Epidermal melanocyte (primary cell): Measurements from ENCODE around the gene PRM2.

Experiments
- DNase-seq: peaks from one replicate; pipeline ENCODE4 v3.0.0; 2011; ENCODE audit warnings: low spot score; ENCODE audit not compliant: insufficient read length

The PRM2 gene, protein sequence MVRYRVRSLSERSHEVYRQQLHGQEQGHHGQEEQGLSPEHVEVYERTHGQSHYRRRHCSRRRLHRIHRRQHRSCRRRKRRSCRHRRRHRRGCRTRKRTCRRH

DNA sequence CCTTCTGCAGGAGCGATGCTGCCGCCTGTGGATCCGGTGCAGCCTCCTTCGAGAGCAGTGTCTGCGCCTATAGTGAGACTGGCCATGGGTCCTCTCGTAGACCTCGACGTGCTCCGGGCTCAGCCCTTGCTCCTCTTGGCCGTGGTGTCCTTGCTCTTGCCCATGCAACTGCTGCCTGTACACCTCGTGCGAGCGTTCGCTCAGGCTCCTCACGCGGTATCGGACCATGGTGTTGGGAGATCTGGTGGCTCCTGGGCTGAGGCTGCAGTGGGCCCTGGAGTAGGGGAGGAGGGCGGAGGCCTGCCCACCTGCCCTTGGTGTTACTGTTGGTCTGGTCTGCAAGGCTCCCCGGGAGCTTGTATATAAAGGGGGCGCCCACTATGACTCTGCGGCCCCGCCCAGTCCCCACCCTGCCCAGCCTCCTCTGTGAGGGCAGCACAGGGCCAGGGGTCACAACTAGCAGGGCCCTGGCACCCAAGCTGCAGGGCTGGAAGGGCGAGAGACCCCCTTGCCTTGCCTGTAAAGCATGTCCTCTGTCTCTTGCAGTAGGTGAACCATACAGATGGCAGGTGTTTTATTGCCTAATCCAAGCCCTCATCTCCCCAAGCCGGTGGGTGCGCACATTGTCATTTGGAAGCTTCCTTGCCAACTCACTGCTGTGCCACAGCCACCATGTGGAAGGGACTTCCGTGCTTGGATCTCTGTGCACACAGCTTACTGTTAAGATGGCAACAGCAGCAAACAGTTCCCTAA is at the start of gene PRM2:
Gene PRM2, minus strand, starts transcription at position 338 of the 753 bp plus-strand sequence. Its CDS starts 110 bp downstream, at position 228.
- no peak for DNase-seq

DNA sequence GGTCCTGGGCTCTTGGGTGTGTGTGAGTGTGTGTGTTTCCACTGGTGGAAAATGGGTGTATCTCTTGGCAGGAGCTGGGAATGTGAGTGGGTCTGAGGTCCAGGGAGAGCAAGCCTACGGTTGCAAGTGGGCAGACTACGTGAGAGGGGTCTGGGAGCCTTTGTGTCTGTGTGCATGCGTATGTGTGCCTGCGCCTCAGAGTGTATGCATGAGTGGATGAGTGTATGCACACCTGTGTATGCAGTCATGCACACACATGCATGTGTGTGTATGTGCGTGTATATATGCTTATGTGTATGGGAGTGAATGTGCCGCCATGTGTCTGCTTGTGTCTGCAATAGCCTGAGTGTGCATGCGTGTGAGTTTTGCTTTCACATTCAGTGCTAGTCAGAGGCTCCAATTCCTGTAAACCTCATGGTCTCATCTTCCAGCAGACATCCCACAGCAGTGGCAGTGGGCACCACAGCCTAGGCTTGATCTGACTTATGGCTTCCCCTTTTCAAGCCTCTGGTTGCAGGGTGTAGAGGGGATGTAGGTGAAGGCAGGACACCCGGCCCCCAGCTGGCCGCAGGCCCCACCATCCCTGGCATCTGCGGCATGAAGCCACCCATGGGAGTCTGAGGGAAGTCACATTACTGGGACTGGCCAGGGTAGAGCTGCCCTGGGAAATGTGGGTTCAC is 49.3 kb upstream of the PRM2 start:
- no peak for DNase-seq

DNA sequence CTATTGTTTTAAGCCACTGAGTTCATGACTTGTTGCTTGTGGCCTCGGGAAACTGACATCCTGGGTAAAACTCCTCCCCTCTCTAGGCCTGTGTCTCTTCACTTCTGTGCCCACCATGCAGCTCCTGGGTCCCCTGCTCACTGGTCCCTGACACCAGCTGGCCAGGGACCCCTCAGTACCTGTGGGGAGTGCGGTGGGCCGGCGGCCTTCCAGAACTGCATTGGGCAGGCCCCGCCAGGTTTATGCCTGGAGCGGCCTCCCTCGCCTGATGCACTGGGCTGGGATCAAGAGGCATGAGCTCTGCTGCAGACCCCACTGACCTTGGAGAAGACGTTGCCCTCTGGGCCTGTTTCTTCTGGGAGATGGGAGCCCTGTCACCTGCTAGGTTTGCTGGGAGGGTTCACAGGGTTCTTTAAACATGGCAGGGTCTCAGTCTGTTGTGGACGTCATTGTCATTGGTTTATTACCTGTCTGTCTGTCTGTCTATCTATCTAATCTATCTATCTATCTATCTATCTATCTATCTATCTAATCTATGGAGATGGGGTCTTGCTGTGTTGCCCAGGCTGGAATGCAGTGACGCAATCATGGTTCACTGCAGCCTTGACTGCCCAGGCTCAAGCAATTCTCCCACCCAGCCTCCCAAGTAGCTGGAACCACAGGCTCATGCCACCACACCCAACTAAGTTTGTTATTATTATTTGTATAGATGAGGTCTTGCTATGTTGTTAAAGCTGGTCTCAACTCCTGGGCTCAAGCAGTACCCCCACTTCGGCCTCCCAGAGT is 47.5 kb upstream of the PRM2 start:
- DNase-seq, result no peak

DNA sequence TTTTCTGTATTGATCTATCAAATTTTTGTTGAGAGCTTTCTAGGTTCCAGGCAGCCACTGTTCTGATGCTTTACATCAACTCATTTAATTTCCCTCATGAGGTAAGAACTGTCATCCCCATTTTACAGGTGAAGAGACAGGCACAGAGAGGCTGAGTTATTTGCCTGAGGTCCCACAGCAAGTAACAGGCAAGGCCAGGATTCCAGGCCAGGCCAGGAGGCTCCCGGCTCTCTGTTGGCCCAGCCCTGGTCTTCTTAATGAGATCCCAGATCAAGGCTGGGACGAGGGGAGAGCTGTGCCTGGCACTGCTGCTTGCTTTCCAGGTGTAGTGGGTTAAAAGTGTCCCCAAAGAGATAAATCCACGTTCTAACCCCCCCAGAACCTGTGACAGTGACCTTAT is 46.5 kb upstream of the PRM2 start:
- no peak for DNase-seq

DNA sequence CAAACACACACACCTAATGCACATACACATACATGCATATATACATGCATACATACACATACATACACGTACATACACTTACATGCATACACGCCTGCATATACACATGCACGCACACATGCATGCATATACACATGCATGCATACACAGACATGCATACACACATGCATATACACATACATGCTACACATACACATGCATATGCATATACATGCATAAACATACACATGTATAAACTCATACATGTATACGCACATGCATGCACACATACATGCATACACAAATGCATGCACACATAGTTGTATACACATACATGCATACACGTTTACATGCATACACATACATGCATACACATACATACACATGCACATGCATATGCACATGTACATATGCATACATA is 45.4 kb upstream of the PRM2 start:
- DNase-seq, result no peak

DNA sequence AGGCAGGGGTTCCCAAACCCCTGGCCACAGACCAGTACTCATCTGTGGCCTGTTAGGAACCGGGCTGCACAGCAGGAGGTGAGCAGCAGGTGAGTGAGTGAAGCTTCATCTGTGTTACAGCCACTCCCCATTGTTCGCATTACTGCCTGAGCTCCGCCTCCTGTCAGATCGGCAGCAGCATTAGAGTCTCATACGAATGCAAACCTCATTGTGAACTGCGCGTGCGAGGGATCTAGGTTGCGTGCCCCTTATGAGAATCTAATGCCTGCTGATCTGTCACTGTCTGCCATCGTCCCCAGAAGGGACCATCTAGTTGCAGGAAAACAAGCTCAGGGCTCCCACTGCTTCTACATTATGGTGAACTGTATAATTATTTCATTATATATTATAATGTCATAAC is 43.9 kb upstream of the PRM2 start:
- DNase-seq, result no peak

DNA sequence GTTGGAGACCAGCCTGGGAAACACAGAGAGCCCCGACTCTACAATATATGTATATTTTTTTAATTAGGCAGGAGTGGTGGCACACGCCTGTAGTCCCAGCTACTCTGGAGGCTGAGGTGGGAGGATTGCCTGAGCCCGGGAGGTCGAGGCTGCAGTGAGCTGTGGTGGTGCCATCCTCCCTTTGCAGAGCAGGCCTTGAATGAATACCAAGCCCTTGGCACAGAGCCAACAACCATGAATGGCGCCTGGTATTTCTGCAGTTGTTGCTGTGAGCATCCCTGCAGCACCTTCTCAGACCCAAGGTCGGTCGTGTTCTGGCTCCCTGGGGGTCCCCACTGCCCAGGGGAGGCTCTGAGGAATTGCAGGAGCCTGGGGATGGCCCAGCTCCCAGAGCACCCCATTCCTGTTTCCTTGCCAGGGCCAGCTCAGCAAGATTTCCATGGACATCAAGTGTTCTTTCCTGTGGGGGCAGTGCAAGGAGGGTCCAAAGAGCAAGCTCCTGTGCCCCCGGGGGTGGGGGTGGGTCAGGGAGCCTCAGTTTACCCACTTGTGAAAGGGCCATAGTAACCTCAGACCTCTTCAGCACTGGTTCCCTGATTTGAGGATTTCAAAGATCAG is 43.4 kb upstream of the PRM2 start:
- no peak for DNase-seq

DNA sequence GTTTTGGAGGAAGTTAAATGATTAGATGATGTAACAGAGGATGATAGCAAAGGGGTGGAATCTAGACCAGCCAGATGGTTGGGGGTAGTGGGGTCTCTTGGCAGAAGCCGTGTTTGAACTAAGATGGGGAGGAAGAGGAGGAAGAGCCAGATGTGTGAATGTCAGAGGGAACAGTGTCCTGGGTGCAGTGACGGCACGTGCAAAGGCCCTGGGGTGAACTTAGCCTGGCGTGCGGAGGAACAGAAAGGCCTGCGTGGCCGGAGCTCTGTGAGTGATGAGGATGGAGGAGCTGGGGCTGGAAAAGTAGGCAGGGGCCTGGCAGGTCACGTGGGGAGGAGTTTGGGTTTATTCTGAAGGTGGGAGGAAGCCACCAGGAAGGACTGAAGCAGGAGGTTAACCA is 42.5 kb upstream of the PRM2 start:
- no peak for DNase-seq

DNA sequence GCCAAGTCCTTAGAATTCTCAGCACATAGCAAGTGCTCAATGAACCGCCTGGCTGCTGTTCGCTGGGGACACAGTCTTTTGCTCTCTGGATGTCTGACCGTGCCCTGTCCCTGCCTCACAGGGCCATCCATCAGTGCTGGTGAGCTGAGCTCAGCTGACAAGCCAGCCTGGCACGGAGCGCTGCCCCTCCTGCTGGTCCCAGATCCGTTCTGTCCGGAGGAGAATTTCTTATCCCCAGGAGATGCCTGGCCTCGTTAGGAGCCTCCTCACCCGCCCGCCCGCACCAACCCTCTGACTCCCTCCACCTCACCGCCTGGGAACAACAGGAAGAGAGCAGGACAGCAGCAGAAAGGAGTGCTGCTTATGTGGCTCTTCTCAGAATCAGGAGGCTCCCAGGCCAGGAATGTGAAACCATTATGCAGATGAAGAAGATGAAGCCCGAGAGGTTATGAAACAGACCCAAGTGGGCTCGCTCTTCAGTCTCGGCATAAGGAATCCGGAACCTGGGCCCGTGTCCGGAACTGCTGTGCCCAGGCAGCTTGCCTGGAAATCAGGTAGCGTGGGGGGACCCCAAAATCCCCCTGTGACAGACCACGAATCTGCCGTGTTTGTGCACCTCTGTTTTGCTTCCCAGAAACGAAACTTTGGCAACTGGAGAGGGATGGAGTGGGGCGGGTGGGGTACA is 40.2 kb upstream of the PRM2 start:
- DNase-seq, result no peak

DNA sequence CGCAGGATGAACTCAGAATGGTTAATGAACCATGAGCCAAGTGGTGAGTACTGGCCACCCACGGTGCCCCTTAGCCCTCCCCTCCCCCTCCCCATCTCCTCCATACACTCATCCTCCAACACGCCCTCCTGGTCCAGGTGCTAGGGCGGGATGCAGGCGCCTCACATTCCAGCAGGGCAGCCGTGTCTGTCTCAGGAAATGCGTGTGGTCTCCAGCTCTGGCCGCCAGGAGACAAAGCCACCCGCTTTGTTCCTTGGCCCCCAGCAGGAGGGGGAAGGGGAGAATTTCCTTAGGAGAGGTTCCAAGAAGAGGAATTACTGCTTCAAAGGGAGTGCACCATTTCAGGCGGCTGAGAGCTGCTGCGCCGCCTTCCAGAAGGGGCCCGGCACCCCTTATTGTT is 39.2 kb upstream of the PRM2 start:
- no peak for DNase-seq

DNA sequence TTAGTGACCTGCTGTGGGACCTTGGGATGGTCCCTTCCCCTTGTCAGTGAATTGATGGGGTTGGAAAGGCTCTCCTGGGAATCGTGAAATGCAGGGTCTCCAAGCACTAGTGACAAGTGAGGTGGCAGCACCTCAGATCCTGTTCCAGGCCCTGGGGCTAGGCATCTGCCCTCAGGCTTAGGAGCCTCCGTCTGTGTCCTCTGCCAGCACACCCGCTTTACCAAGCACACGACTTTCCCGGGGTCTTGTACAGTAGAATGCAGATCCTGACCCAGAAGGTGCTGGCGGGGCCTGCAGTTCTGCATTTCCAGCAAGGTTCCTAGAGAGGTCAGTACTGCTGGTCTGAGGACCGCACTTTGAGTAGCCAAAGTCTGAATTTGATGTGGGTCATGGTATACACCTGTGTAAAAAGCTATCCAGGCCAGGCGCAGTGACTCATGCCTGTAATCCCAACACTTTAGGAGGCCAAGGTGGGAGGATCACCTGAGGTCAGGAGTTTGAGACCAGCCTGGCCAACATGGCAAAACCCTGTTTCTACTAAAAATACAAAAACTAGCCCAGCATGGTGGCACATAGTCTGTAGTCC is 38.1 kb upstream of the PRM2 start:
- DNase-seq, result no peak

DNA sequence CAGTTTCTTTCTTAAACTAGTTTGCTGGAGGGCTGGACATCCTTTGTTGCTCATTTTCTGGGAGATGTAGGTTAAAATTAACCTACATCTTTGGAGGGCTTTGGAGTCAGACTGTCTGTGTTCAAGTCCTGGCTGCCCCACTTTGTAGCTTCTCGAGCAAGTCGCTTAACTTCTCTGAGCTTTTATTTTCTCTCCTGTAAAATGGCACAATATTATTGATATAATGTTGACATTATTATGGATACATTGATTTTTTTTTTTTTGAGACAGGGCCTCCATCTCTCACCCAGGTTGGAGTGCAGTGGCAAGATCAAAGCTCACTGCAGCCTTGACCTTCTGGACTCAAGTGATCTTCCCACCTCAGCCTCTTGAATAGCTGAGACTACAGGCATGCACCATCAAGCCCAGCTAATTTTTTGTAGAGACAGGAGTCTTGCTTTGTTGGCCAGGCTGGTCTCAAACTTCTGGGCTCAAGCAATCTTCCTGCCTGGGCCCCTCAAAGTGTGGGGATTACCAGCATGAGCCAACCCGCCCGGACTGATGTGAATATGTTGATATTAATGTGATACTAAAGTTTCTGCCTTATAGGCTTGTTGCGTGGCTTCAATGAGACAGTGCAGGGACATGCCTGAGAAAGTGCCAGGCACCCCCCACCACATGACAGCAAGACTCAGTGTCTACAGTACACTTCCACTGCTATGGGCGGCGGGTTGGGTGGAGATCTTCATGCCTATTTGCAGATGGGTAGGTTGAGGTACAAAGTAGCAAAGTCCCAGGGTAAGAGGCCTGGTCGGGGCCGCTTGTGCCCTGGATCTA is 37.4 kb upstream of the PRM2 start:
- no peak for DNase-seq

DNA sequence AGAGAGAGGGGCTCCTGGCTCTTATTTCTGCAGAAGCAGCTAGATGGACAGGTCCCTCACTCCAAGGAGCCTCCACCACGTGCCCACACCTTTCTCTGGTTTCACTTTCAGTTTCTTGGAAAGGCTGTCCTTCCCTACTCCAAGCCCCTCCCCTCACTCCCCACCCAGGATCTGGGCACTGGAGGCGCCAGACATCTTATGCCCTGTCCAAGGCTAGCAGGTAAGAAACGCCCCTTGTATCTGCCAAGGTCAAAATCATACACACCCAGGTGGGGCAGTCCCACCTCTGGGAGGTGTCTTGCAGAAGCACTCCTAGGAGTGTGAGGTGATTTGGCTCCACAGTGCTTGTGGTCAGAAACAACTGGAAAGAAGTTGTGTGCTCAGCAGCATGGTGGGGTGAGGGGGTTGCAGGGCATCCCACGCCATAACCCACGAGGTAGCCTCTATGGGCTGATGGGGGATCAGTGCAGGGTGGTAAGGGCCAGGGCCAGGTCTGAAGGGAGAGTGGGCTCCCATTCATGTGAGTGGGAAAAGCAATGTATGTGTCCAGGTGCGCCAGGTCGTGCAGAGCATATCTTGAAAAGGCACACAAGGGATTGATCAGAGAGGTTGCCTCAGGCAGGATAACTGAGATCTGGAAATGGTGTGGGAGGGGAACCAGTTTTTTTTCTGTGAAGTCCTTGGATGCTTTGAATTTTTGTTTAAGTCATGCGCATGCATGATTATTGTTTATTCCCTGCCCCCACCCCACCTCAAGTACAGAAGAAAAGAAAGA is 36.6 kb upstream of the PRM2 start:
- DNase-seq, result no peak

DNA sequence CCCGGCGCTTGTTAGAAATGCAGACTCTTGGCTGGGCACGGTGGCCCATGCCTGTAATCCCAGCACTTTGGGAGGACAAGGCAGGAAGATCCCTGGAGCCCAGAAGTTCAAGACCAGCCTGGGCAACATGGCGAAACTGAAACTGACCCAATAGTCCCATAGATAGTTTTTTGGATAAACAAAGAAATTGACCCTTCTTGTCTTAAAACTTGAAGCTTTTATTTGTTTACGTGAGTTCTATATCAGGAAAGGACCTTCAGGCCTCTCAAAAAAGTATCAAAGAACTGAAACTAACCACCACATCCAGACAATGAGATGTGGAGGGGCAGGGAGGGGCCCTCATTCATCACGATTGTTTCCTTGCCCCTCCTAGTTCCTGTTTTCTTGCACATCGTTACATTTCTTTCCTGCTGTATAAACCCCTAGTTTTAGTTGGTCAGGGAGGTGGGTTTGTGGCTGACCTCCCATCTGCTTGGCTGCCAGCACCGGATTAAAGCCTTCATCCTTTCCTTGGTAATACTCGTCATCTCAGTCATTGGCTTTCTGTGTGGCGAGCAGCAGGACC is 34.8 kb upstream of the PRM2 start:
- no peak for DNase-seq

DNA sequence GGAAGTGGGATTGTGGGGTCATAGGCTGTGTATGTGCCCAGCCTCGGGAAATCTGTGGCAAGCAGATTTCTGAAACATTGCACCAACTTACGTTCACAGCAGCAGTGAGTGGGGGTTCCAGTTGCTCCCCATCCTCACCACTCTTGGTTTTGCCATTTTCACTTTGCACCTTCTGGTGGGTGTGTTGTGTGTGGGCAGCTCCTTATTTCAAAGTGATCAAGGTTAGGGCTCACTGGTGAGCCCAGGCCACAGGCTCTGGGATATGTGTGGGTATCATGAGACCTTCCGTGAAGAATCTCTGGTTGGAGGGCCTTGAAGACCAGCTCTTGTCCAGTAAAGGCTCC is 34.3 kb upstream of the PRM2 start:
- no peak for DNase-seq

DNA sequence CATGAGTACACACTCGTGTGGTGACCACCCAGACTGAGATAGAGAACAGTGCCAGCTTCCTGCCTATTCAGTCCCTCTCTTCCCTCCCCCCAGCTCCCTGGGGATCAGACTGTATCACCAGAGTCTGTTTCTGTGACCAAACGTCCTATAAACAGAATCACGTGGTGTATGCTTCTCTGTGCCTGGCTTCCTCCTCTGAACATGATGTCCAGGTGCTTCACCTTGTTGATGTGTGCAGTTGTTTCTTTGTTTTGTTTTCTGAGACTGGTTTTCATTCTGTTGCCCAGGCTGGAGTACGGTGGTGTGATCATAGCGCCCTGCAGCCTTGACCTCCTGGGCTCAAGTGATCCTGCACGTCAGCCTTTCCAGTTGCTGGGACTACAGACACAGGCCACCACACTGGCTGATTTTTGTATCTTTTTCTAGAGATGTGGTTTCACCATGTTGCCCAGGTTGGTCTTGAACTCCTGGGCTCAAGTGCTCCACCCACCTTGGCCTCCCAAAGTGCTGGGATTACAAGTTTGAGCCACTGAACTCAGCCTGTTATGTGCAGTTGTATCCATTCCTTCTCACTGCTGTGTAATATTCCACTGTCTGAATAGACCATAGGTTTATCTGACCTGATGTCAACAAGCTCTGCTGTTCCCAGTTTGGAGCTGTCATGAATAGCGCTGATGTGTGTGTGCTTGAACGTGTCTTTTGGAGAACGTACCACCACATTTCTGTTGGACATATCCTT is 33.8 kb upstream of the PRM2 start:
- no peak for DNase-seq

DNA sequence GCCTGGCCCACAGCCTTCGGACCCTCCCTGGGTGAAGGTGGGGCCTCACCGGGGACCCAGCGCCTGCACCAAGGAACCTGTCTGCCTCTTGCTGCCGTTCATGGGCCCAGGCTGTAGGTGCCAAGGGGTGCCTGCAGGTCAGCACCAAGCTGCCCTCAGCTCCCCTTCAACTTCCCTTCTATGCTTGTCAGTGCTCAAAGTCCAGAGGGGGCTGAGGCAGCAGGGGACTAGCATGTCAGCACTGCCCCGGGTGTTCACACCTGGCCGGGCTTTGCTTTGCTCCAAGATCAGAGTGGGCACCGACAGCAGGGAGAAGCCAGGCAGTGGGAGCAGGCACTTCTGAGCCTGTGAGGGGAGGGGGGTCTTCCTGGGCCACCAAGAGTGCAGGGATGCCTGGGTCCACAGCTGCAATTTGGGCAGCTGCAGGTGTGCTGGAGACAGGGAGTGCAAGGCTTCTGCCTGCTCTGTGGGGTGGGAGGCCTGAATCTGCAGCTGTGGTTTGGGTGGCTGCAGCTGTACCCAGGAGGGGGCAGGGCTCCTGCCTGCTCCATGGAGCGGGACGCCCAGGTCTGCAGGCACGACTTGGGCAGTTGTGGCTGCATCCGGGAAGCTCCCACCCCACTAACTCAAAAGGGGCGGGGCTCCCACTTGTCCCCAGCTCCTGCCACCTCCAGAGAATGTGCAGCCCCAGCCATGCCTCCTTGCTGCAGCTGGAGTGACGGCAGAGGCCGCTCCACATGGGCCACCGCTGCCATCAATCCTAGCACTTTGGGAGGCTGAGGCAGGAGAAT is 32.4 kb upstream of the PRM2 start:
- DNase-seq, result no peak
